ENCODE measurements around the gene SEMA6A.

Gene SEMA6A

GRCh38 chr5:116517488-116517887 lies 57.1 kb downstream of the SEMA6A start:
- DNase-seq (ENCODE audit: low read depth): no peak
- no peaks in the 10 kb centered on the region for H3K36me3 ChIP-seq (ENCODE audit: control insufficient read depth, insufficient read depth, low read length, severe bottlenecking)
- no peak overlapping the region for H3K4me3 ChIP-seq (ENCODE audit: low read length)
- no peaks in the 10 kb centered on the region for H3K27me3 ChIP-seq (replicated peaks; ENCODE audit: control insufficient read depth, insufficient read depth, low read length)
- H3K4me1 ChIP-seq (ENCODE audit: control insufficient read depth, insufficient read depth, low read length): no peaks in the 10 kb centered on the region
- H3K9ac ChIP-seq (ENCODE audit: low read length): no peak overlapping the region
- H3K9me3 ChIP-seq (ENCODE audit: control insufficient read depth, low read length): no peaks in the 10 kb centered on the region

GRCh38 chr5:116516021-116516420 lies 58.6 kb downstream of the SEMA6A start:
- Histone ChIP-seq H3K9ac (ENCODE audit: low read length) (no peak overlapping the region), H3K4me3 (ENCODE audit: low read length) (no peak overlapping the region)
- DNase-seq (ENCODE audit: low read depth): no peak

GRCh38 chr5:116514421-116514970 lies 60.1 kb downstream of the SEMA6A start:
- no peak for DNase-seq (ENCODE audit: low read depth)
- Histone ChIP-seq H3K4me1 (ENCODE audit: control insufficient read depth, insufficient read depth, low read length) (no peaks in the 10 kb centered on the region), H3K9me3 (ENCODE audit: control insufficient read depth, low read length) (no peaks in the 10 kb centered on the region), H3K4me3 (ENCODE audit: low read length) (no peak overlapping the region), H3K9ac (ENCODE audit: low read length) (no peak overlapping the region), H3K27me3 (replicated peaks; ENCODE audit: control insufficient read depth, insufficient read depth, low read length) (no peaks in the 10 kb centered on the region), H3K36me3 (ENCODE audit: control insufficient read depth, insufficient read depth, low read length, severe bottlenecking) (no peaks in the 10 kb centered on the region)

More at GRCh38 chr5:116516021-116516420, 58.6 kb downstream of the SEMA6A start:
- H3K9me3 ChIP-seq (ENCODE audit: control insufficient read depth, low read length): no peaks in the 10 kb centered on the region
- no peaks in the 10 kb centered on the region for H3K36me3 ChIP-seq (ENCODE audit: control insufficient read depth, insufficient read depth, low read length, severe bottlenecking)
- H3K27me3 ChIP-seq (replicated peaks; ENCODE audit: control insufficient read depth, insufficient read depth, low read length): no peaks in the 10 kb centered on the region
- no peaks in the 10 kb centered on the region for H3K4me1 ChIP-seq (ENCODE audit: control insufficient read depth, insufficient read depth, low read length)

GRCh38 chr5:116510517-116510916 lies 64.1 kb downstream of the SEMA6A start:
- Histone ChIP-seq H3K9ac (ENCODE audit: low read length) (no peak overlapping the region), H3K4me1 (ENCODE audit: control insufficient read depth, insufficient read depth, low read length) (peaks cover 6% of the 10 kb centered on the region), H3K9me3 (ENCODE audit: control insufficient read depth, low read length) (no peaks in the 10 kb centered on the region), H3K27me3 (replicated peaks; ENCODE audit: control insufficient read depth, insufficient read depth, low read length) (no peaks in the 10 kb centered on the region), H3K4me3 (ENCODE audit: low read length) (no peak overlapping the region), H3K36me3 (ENCODE audit: control insufficient read depth, insufficient read depth, low read length, severe bottlenecking) (no peaks in the 10 kb centered on the region)
- DNase-seq (ENCODE audit: low read depth): no peak

GRCh38 chr5:116509483-116510244 lies 65.0 kb downstream of the SEMA6A start:
- H3K4me1 ChIP-seq (ENCODE audit: control insufficient read depth, insufficient read depth, low read length): peaks cover 6% of the 10 kb centered on the region
- no peak overlapping the region for H3K9ac ChIP-seq (ENCODE audit: low read length)
- H3K36me3 ChIP-seq (ENCODE audit: control insufficient read depth, insufficient read depth, low read length, severe bottlenecking): no peaks in the 10 kb centered on the region
- H3K9me3 ChIP-seq (ENCODE audit: control insufficient read depth, low read length): no peaks in the 10 kb centered on the region
- no peak overlapping the region for H3K4me3 ChIP-seq (ENCODE audit: low read length)
- H3K27me3 ChIP-seq (replicated peaks; ENCODE audit: control insufficient read depth, insufficient read depth, low read length): no peaks in the 10 kb centered on the region
- no peak for DNase-seq (ENCODE audit: low read depth)

- no peak overlapping the region for H3K4me3 ChIP-seq (ENCODE audit: low read length)
- peaks cover 6% of the 10 kb centered on the region for H3K4me1 ChIP-seq (ENCODE audit: control insufficient read depth, insufficient read depth, low read length)
- no peaks in the 10 kb centered on the region for H3K36me3 ChIP-seq (ENCODE audit: control insufficient read depth, insufficient read depth, low read length, severe bottlenecking)
- no peak overlapping the region for H3K9ac ChIP-seq (ENCODE audit: low read length)
- H3K27me3 ChIP-seq (replicated peaks; ENCODE audit: control insufficient read depth, insufficient read depth, low read length): no peaks in the 10 kb centered on the region
- DNase-seq (ENCODE audit: low read depth): no peak
- H3K9me3 ChIP-seq (ENCODE audit: control insufficient read depth, low read length): no peaks in the 10 kb centered on the region
Measured at GRCh38 chr5:116508835-116509234, 65.8 kb downstream of the SEMA6A start.

- Histone ChIP-seq H3K9me3 (ENCODE audit: control insufficient read depth, low read length) (no peaks in the 10 kb centered on the region), H3K36me3 (ENCODE audit: control insufficient read depth, insufficient read depth, low read length, severe bottlenecking) (no peaks in the 10 kb centered on the region), H3K9ac (ENCODE audit: low read length) (no peak overlapping the region), H3K4me3 (ENCODE audit: low read length) (no peak overlapping the region), H3K27me3 (replicated peaks; ENCODE audit: control insufficient read depth, insufficient read depth, low read length) (no peaks in the 10 kb centered on the region), H3K4me1 (ENCODE audit: control insufficient read depth, insufficient read depth, low read length) (peaks cover 6% of the 10 kb centered on the region)
- DNase-seq (ENCODE audit: low read depth): no peak
Measured at GRCh38 chr5:116507941-116508655, 66.5 kb downstream of the SEMA6A start.

- Histone ChIP-seq H3K9ac (ENCODE audit: low read length) (no peak overlapping the region), H3K4me1 (ENCODE audit: control insufficient read depth, insufficient read depth, low read length) (peaks cover 6% of the 10 kb centered on the region), H3K9me3 (ENCODE audit: control insufficient read depth, low read length) (no peaks in the 10 kb centered on the region), H3K36me3 (ENCODE audit: control insufficient read depth, insufficient read depth, low read length, severe bottlenecking) (no peaks in the 10 kb centered on the region), H3K27me3 (replicated peaks; ENCODE audit: control insufficient read depth, insufficient read depth, low read length) (no peaks in the 10 kb centered on the region), H3K4me3 (ENCODE audit: low read length) (no peak overlapping the region)
- peak; percentile 40 for DNase-seq (ENCODE audit: low read depth)
Measured at GRCh38 chr5:116507051-116507537, 67.5 kb downstream of the SEMA6A start.

- Histone ChIP-seq H3K36me3 (ENCODE audit: control insufficient read depth, insufficient read depth, low read length, severe bottlenecking) (no peaks in the 10 kb centered on the region), H3K27me3 (replicated peaks; ENCODE audit: control insufficient read depth, insufficient read depth, low read length) (no peaks in the 10 kb centered on the region), H3K9me3 (ENCODE audit: control insufficient read depth, low read length) (no peaks in the 10 kb centered on the region), H3K4me3 (ENCODE audit: low read length) (no peak overlapping the region), H3K4me1 (ENCODE audit: control insufficient read depth, insufficient read depth, low read length) (peaks cover 6% of the 10 kb centered on the region), H3K9ac (ENCODE audit: low read length) (no peak overlapping the region)
- DNase-seq (ENCODE audit: low read depth): no peak
Measured at GRCh38 chr5:116506488-116506887, 68.1 kb downstream of the SEMA6A start.

- no peaks in the 10 kb centered on the region for H3K27me3 ChIP-seq (replicated peaks; ENCODE audit: control insufficient read depth, insufficient read depth, low read length)
- H3K9me3 ChIP-seq (ENCODE audit: control insufficient read depth, low read length): no peaks in the 10 kb centered on the region
- H3K9ac ChIP-seq (ENCODE audit: low read length): no peak overlapping the region
- H3K4me3 ChIP-seq (ENCODE audit: low read length): no peak overlapping the region
- H3K36me3 ChIP-seq (ENCODE audit: control insufficient read depth, insufficient read depth, low read length, severe bottlenecking): no peaks in the 10 kb centered on the region
- no peak for DNase-seq (ENCODE audit: low read depth)
- peaks cover 6% of the 10 kb centered on the region for H3K4me1 ChIP-seq (ENCODE audit: control insufficient read depth, insufficient read depth, low read length)
Measured at GRCh38 chr5:116504593-116505166, 69.9 kb downstream of the SEMA6A start.

- DNase-seq (ENCODE audit: low read depth): no peak
- Histone ChIP-seq H3K4me3 (ENCODE audit: low read length) (no peak overlapping the region), H3K9ac (ENCODE audit: low read length) (no peak overlapping the region), H3K9me3 (ENCODE audit: control insufficient read depth, low read length) (no peaks in the 10 kb centered on the region), H3K27me3 (replicated peaks; ENCODE audit: control insufficient read depth, insufficient read depth, low read length) (no peaks in the 10 kb centered on the region), H3K36me3 (ENCODE audit: control insufficient read depth, insufficient read depth, low read length, severe bottlenecking) (no peaks in the 10 kb centered on the region), H3K4me1 (ENCODE audit: control insufficient read depth, insufficient read depth, low read length) (peaks cover 6% of the 10 kb centered on the region)
Measured at GRCh38 chr5:116502616-116503015, 72.0 kb downstream of the SEMA6A start.
